ENCODE measurements around the gene KIAA1217. TPM values are rescaled to one million over a fixed set of nuclear protein-coding genes. Genes with fewer than 3 reads are reported as not detected.

The KIAA1217 gene
- total and polyA plus RNA-seq, 2 of the 8 experiments (the other 6 are each of a cell fraction or from before 2014, with no cell fraction given): 4.5 to 15.6 TPM

- Histone ChIP-seq H4K20me1 (replicated peaks in 1 of 2; ENCODE audit: control insufficient read depth in 1 of 2, insufficient read depth in 2 of 2, low read length in 2 of 2) (no peaks in the 10 kb centered on the region), H2AK5ac (ENCODE audit: low read depth, low read length) (no peak overlapping the region), H3K9me3 (ENCODE audit: insufficient read depth in 2 of 2, low read depth in 1 of 2, low read length in 1 of 2) (no peaks in the 10 kb centered on the region), H4K8ac (ENCODE audit: extremely low read depth, insufficient read depth, low read length) (no peak overlapping the region), H3K27ac (ENCODE audit: low read depth, low read length) (no peak overlapping the region), H3K27me3 (replicated peaks in 1 of 4; ENCODE audit: control insufficient read depth in 3 of 4, extremely low read depth in 1 of 4, insufficient read depth in 3 of 4, low read length in 3 of 4) (no peaks in the 10 kb centered on the region), H2BK12ac (ENCODE audit: low read depth, low read length) (no peak overlapping the region), H2BK15ac (ENCODE audit: low read length) (no peak overlapping the region), H3K4me1 (replicated peaks in 1 of 4; ENCODE audit: control insufficient read depth in 3 of 4, insufficient read depth in 4 of 4, low read length in 3 of 4) (peaks cover 5 to 9% (median 6%) of the 10 kb centered on the region in 4 experiments; a peak in 6 of 7 replicates), H3K4me3 (ENCODE audit: extremely low read depth in 1 of 4, insufficient read depth in 2 of 4, low read depth in 3 of 4, low read length in 4 of 4) (no peak overlapping the region), H3K4ac (replicated peaks; ENCODE audit: insufficient read length, low read depth, low read length) (no peak overlapping the region), H3K4me2 (ENCODE audit: insufficient read depth in 1 of 2, low read depth in 2 of 2, low read length in 2 of 2) (no peak overlapping the region), H3K14ac (ENCODE audit: insufficient read length) (no peak overlapping the region), H4K91ac (replicated peaks; ENCODE audit: insufficient read length, low read length) (no peak overlapping the region), H2BK20ac (ENCODE audit: low read length) (no peak overlapping the region), H3K79me2 (ENCODE audit: control insufficient read depth in 1 of 2, insufficient read depth in 2 of 2, low read length in 2 of 2) (no peaks in the 10 kb centered on the region), H3K56ac (replicated peaks; ENCODE audit: insufficient read length, low read depth, low read length) (no peak overlapping the region), H3K23me2 (ENCODE audit: low read depth, low read length) (no peaks in the 10 kb centered on the region), H3K79me1 (ENCODE audit: low read depth, low read length) (no peaks in the 10 kb centered on the region; the same call in 1 of the 2 replicates), H2BK120ac (replicated peaks; ENCODE audit: low read depth, low read length) (no peak overlapping the region), H3K9ac (replicated peaks in 1 of 4; ENCODE audit: extremely low read depth in 1 of 4, low read depth in 3 of 4, low read length in 3 of 4) (no peak overlapping the region), H2AFZ (ENCODE audit: low read length) (no peak overlapping the region), H3K18ac (ENCODE audit: extremely low read depth, low read length) (no peak overlapping the region), H4K5ac (ENCODE audit: insufficient read length, low read depth, low read length) (no peak overlapping the region), H3K23ac (ENCODE audit: insufficient read length) (no peak overlapping the region), H3K36me3 (ENCODE audit: control insufficient read depth in 2 of 4, insufficient read depth in 4 of 4, low read length in 3 of 4) (no peaks in the 10 kb centered on the region), H2BK5ac (ENCODE audit: low read depth, low read length) (no peak overlapping the region)
- ChIA-PET POLR2A (ENCODE audit: partially characterized antibody) (no interaction called here), CTCF (ENCODE audit: partially characterized antibody) (interaction anchor here (0.6 to 1.3 kb wide), 3 partner anchors 10 to 482 kb away, joined by 3 read pairs; no protein-coding TSS in a partner anchor)
- WGBS, 2 experiments (ENCODE audit: extremely low coverage in 1 of 2, insufficient coverage in 1 of 2, insufficient read length in 1 of 2, insufficient replicate concordance in 2 of 2, low coverage in 1 of 2, low lambda C conversion rate in 2 of 2, missing lambda C conversion rate in 1 of 2): 97% methylated on average over 2 of the region's 2 CpGs; no CpG with 5 or more reads in 1 of the 2 experiments
- DNase-seq (ENCODE audit: low read depth in 1 of 2, low spot score in 2 of 2): no peak
- FAIRE-seq: no peak
- TF ChIP-seq NANOG (IDR thresholded peaks at IDR 0.05; ENCODE audit: insufficient read depth, low read depth, low read length, poor library complexity, severe bottlenecking) (no peak), RBBP5 (IDR thresholded peaks at IDR 0.05; ENCODE audit: borderline replicate concordance, low read depth, low read length) (no peak), FOSL1 (IDR thresholded peaks at IDR 0.05; ENCODE audit: insufficient read depth, low read depth, low read length) (no peak), RFX5 (IDR thresholded peaks at IDR 0.05; ENCODE audit: borderline replicate concordance, low read depth, low read length) (no peak), SIX5 (IDR thresholded peaks at IDR 0.05; ENCODE audit: low read depth, low read length) (no peak), ATF2 (IDR thresholded peaks at IDR 0.05; ENCODE audit: low read length) (no peak), PHF8 (conservative IDR thresholded peaks at IDR 0.05; ENCODE audit: low read depth, low read length) (no peak), JUN (IDR thresholded peaks at IDR 0.05; ENCODE audit: low read depth, low read length) (no peak), RAD21 (IDR thresholded peaks at IDR 0.05 in 1 of 2, conservative IDR thresholded peaks at IDR 0.05 in 1 of 2; ENCODE audit: low read depth in 2 of 2, low read length in 2 of 2) (no peak), CHD1 (IDR thresholded peaks at IDR 0.05; ENCODE audit: low read depth, low read length) (no peak), POLR2A (IDR thresholded peaks at IDR 0.05; ENCODE audit: control extremely low read depth in 1 of 2, low read depth in 2 of 2, low read length in 2 of 2) (no peak), GTF2F1 (IDR thresholded peaks at IDR 0.05; ENCODE audit: borderline replicate concordance, low read depth, low read length) (no peak), SRF (IDR thresholded peaks at IDR 0.05; ENCODE audit: low read depth, low read length) (no peak)
These were observed 143.5 kb downstream of the KIAA1217 start for GRCh38 chr10:24352399-24352798.

Measured in H1 (cell line).